Ishikawa (cell line): Measurements from ENCODE around the gene MAP2K3.

Source experiments
- CEBPB ChIP-seq: IDR thresholded peaks from 2 replicates; pipeline ENCODE4 v1.6.1; 2012
- CREB1 ChIP-seq: IDR thresholded peaks from 2 replicates; pipeline ENCODE4 v1.6.1; 2012; ENCODE audit warnings: low read depth
- EP300 ChIP-seq: IDR thresholded peaks from 2 replicates; pipeline ENCODE4 v1.6.1; 2012; ENCODE audit warnings: borderline replicate concordance
- MAX ChIP-seq: IDR thresholded peaks from 2 replicates; pipeline ENCODE4 v1.6.1; 2012
- REST ChIP-seq: IDR thresholded peaks from 2 replicates; pipeline ENCODE4 v1.6.1; 2012; ENCODE audit warnings: low read depth, mild to moderate bottlenecking
- YY1 ChIP-seq: IDR thresholded peaks from 2 replicates; pipeline ENCODE4 v1.6.1; 2012; ENCODE audit warnings: low read depth
- ZBTB7A ChIP-seq: IDR thresholded peaks from 2 replicates; pipeline ENCODE4 v1.6.1; 2012; ENCODE audit warnings: low read depth

GRCh38 chr17:21243516-21244303, 40.8 kb upstream of the MAP2K3 start:
- no peak for TF ChIP-seq REST
- no peak for TF ChIP-seq MAX
- no peak for TF ChIP-seq ZBTB7A
- TF ChIP-seq CEBPB = no peak
- TF ChIP-seq YY1 = no peak
- no peak for TF ChIP-seq CREB1
- no peak for TF ChIP-seq EP300
